GM23338 (cell line): ENCODE measurements around the gene ODAD4. TPM values are rescaled to one million over a fixed set of nuclear protein-coding genes. Genes with fewer than 3 reads are reported as not detected.

ENCODE experiments used
- ATAC-seq: fragments of 200-7000 bp; cut with Tn5 transposase; 3 replicates; pipeline ENCODE4 v1.9.1; 2020
- DNase-seq: peaks from one replicate; pipeline ENCODE4 v3.0.0-alpha.2; 2015; ENCODE audit warnings: low spot score
- H2AFZ ChIP-seq: fragments of 200-600 bp; sonication (generic); 2 replicates; pipeline ENCODE4 v1.8.0; 2016; ENCODE audit warnings: antibody characterized with exemption, mild to moderate bottlenecking, moderate library complexity
- H3F3A ChIP-seq: fragments of 200-600 bp; sonication (generic); replicated peaks from 2 replicates; pipeline ENCODE4 v1.8.0; 2017; ENCODE audit warnings: antibody characterized with exemption, mixed run types, low read depth
- H3K27ac ChIP-seq: fragments of 200-600 bp; sonication (generic); 2 replicates; pipeline ENCODE4 v1.6.1; 2016; ENCODE audit warnings: low read depth
- H3K27me3 ChIP-seq: fragments of 200-600 bp; sonication (generic); 2 replicates; pipeline ENCODE4 v1.8.0; 2016; ENCODE audit warnings: mild to moderate bottlenecking, mixed run types, moderate library complexity; ENCODE audit not compliant: insufficient read depth
- H3K36me3 ChIP-seq: fragments of 200-600 bp; sonication (generic); 2 replicates; pipeline ENCODE4 v1.8.0; 2016; ENCODE audit warnings: mild to moderate bottlenecking; ENCODE audit not compliant: insufficient read depth
- H3K4me1 ChIP-seq: fragments of 200-600 bp; sonication (generic); 2 replicates; pipeline ENCODE4 v1.8.0; 2016; ENCODE audit warnings: mild to moderate bottlenecking, moderate library complexity; ENCODE audit not compliant: insufficient read depth
- H3K4me2 ChIP-seq: fragments of 200-600 bp; sonication (generic); 2 replicates; pipeline ENCODE4 v1.7.1; 2017; ENCODE audit warnings: mixed run types
- H3K4me3 ChIP-seq: fragments of 200-600 bp; sonication (generic); 2 replicates; pipeline ENCODE4 v1.6.1; 2016; ENCODE audit warnings: mixed run types
- H3K79me2 ChIP-seq: fragments of 200-600 bp; sonication (generic); replicated peaks from 2 replicates; pipeline ENCODE4 v1.8.0; 2017; ENCODE audit warnings: mild to moderate bottlenecking; ENCODE audit not compliant: insufficient read depth
- H3K9me2 ChIP-seq: fragments of 200-600 bp; sonication (generic); 2 replicates; pipeline ENCODE4 v1.8.0; 2017; ENCODE audit not compliant: insufficient read depth
- H4K20me1 ChIP-seq: fragments of 200-600 bp; sonication (generic); replicated peaks from 2 replicates; pipeline ENCODE4 v1.8.0; 2017; ENCODE audit warnings: mild to moderate bottlenecking; ENCODE audit not compliant: insufficient read depth
- H3K27ac Mint-ChIP-seq: 2 replicates; pipeline ENCODE4 v1.8.0; 2020; ENCODE audit warnings: inconsistent platforms, mild to moderate bottlenecking, moderate library complexity, mixed read lengths
- H3K27me3 Mint-ChIP-seq: 3 replicates; pipeline ENCODE4 v1.8.0; 2022; ENCODE audit warnings: low read depth, mild to moderate bottlenecking, moderate library complexity, mixed read lengths, inconsistent platforms; ENCODE audit not compliant: insufficient read depth, poor library complexity
- H3K36me3 Mint-ChIP-seq: 3 replicates; pipeline ENCODE4 v1.8.0; 2021; ENCODE audit warnings: low read depth, mild to moderate bottlenecking, inconsistent platforms, moderate library complexity, mixed read lengths
- H3K4me1 Mint-ChIP-seq: 3 replicates; pipeline ENCODE4 v1.8.0; 2020; ENCODE audit warnings: mild to moderate bottlenecking, inconsistent platforms, mixed read lengths
- H3K4me3 Mint-ChIP-seq: 3 replicates; pipeline ENCODE4 v1.8.0; 2021; ENCODE audit warnings: moderate library complexity, mild to moderate bottlenecking, inconsistent platforms, mixed read lengths
- H3K9me3 Mint-ChIP-seq: 3 replicates; pipeline ENCODE4 v1.8.0; 2020; ENCODE audit warnings: moderate library complexity, mild to moderate bottlenecking, inconsistent platforms, mixed read lengths
- CREB1 ChIP-seq: fragments of 250-450 bp; sonication (Bioruptor Pico); IDR thresholded peaks from 2 replicates; pipeline ENCODE4 v1.5.0; 2020; ENCODE audit warnings: low read depth, mild to moderate bottlenecking, moderate library complexity
- ETS1 ChIP-seq: IDR thresholded peaks from 2 replicates; pipeline ENCODE4 v1.6.1; 2016; ENCODE audit warnings: antibody characterized with exemption
- EZH2 ChIP-seq: fragments of 200-600 bp; sonication (generic); IDR thresholded peaks from one replicate; pipeline ENCODE4 v1.8.0; 2017; ENCODE audit warnings: antibody characterized with exemption, mild to moderate bottlenecking, low read depth; ENCODE audit not compliant: unreplicated experiment
- EZH2phosphoT487 ChIP-seq: fragments of 200-600 bp; sonication (generic); IDR thresholded peaks from one replicate; pipeline ENCODE4 v1.8.1; 2018; ENCODE audit warnings: antibody characterized with exemption; ENCODE audit not compliant: unreplicated experiment
- JUNB ChIP-seq: IDR thresholded peaks from one replicate; pipeline ENCODE4 v1.6.1; 2016; ENCODE audit warnings: antibody characterized with exemption; ENCODE audit not compliant: unreplicated experiment
- NANOG ChIP-seq: IDR thresholded peaks from 2 replicates; pipeline ENCODE4 v1.6.1; 2016; ENCODE audit warnings: antibody characterized with exemption, borderline replicate concordance
- POLR2AphosphoS5 ChIP-seq: IDR thresholded peaks from 2 replicates; pipeline ENCODE4 v1.6.1; 2016; ENCODE audit warnings: antibody characterized with exemption, low read depth
- REST ChIP-seq: IDR thresholded peaks from one replicate; pipeline ENCODE4 v1.6.1; 2018; ENCODE audit warnings: antibody characterized with exemption; ENCODE audit not compliant: unreplicated experiment
- STAT1 ChIP-seq: IDR thresholded peaks from one replicate; pipeline ENCODE4 v1.6.1; 2016; ENCODE audit warnings: antibody characterized with exemption; ENCODE audit not compliant: unreplicated experiment
- ZNF114 ChIP-seq: fragments of 250-450 bp; sonication (Bioruptor Pico); IDR thresholded peaks from 2 replicates; pipeline ENCODE4 v1.5.0; 2020; ENCODE audit warnings: mild to moderate bottlenecking, moderate library complexity
- ZNF331 ChIP-seq: fragments of 250-450 bp; sonication (Bioruptor Pico); IDR thresholded peaks from 2 replicates; pipeline ENCODE4 v1.5.0; 2020; ENCODE audit warnings: low read depth, mild to moderate bottlenecking, moderate library complexity
- ZNF462 ChIP-seq: fragments of 250-450 bp; sonication (Bioruptor Pico); IDR thresholded peaks from 2 replicates; pipeline ENCODE4 v1.5.0; 2020; ENCODE audit warnings: mild to moderate bottlenecking, moderate library complexity
- polyA plus RNA-seq: library from polyadenylated mRNA; unstranded; fragments of >200 nt; fragmentation: Nextera tagmentation; extraction: Ambion mirVana; gene quantifications from 2 replicates; pipeline ENCODE4 v1.2.1, GENCODE V29; 2016
- total RNA-seq: library from RNA; depleted of rRNA; stranded (reverse); fragments of >200 nt; shearing (Covaris generic); gene quantifications from 2 replicates; pipeline ENCODE4 v1.2.3, GENCODE V29; 2014

ODAD4 gene
- total and polyA plus RNA-seq, 2 experiments from 2014 or later, result 1.7 to 1.8 TPM

- TF ChIP-seq ETS1 (no peak), REST (no peak)
These were observed 10.4 kb upstream of the ODAD4 start (continued) for GRCh38 chr17:41919840-41920579.

- H3K36me3 ChIP-seq, result no peaks in the 10 kb centered on the region; the same call in 1 of the 2 replicates
- H3K4me1 ChIP-seq, result peaks cover 32% of the 10 kb centered on the region
- Mint-ChIP-seq H3K27me3 (peaks cover 12% of the 10 kb centered on the region), H3K4me3 (no peak overlapping the region), H3K36me3 (peaks cover 15% of the 10 kb centered on the region; the same call in 2 of the 3 replicates), H3K9me3 (no peaks in the 10 kb centered on the region), H3K4me1 (peaks cover 29% of the 10 kb centered on the region), H3K27ac (peak overlapping the region; percentile 17; the same call in 1 of the 2 replicates)
- peaks cover 19% of the 10 kb centered on the region for H3F3A ChIP-seq
- no peak overlapping the region for H3K4me3 ChIP-seq
- H3K9me2 ChIP-seq, result no peaks in the 10 kb centered on the region
- peaks cover 32% of the 10 kb centered on the region for H3K79me2 ChIP-seq
- DNase-seq (no peak), ATAC-seq (no peak)
- H3K27ac ChIP-seq, result no peak overlapping the region
- H2AFZ ChIP-seq, result no peak overlapping the region
- peak overlapping the region; percentile 88; the same call in 1 of the 2 replicates for H3K4me2 ChIP-seq
- H4K20me1 ChIP-seq, result peaks cover 24% of the 10 kb centered on the region
- H3K27me3 ChIP-seq, result no peaks in the 10 kb centered on the region
- no peak for TF ChIP-seq STAT1
- no peak for TF ChIP-seq CREB1
- no peak for TF ChIP-seq NANOG
- no peak for TF ChIP-seq ZNF331 (CRISPR knock-in tag)
- no peak for TF ChIP-seq EZH2
- TF ChIP-seq ETS1, result no peak
- TF ChIP-seq EZH2phosphoT487, result no peak
- no peak for TF ChIP-seq ZNF462
- TF ChIP-seq POLR2AphosphoS5, result no peak
- no peak for TF ChIP-seq ZNF114 (CRISPR knock-in tag)
- TF ChIP-seq JUNB, result no peak
These were observed 9.8 kb upstream of the ODAD4 start for GRCh38 chr17:41920580-41920955.
